ENCODE results near the gene ZC3H18. TPM values are rescaled to one million over a fixed set of nuclear protein-coding genes. Genes with fewer than 3 reads are reported as not detected.
A peak's percentile ranks its signal among the peaks of the same experiment; 100 is the strongest.

ZC3H18 gene
- total and polyA plus RNA-seq, 2 experiments from 2014 or later: 30.0 to 40.7 TPM

GRCh38 chr16:88665148-88665547, 94.9 kb downstream of the ZC3H18 start:
- H3K9me2 ChIP-seq (ENCODE audit: insufficient read depth): no peaks in the 10 kb centered on the region

GRCh38 chr16:88665570-88665969, 95.4 kb downstream of the ZC3H18 start:
- no peak overlapping the region for H3K27ac ChIP-seq (ENCODE audit: low read depth)
- H3K4me3 Mint-ChIP-seq: no peak overlapping the region
- no peak overlapping the region for H3K4me2 ChIP-seq
- H3K4me1 Mint-ChIP-seq: peaks cover 13% of the 10 kb centered on the region; the same call in 2 of the 3 replicates
- H3F3A ChIP-seq (replicated peaks; ENCODE audit: low read depth): 0 out of 2 replicates have a peak, but pooled peaks cover 9% of the 10 kb centered on the region
- H4K20me1 ChIP-seq (replicated peaks; ENCODE audit: insufficient read depth): peaks cover 14% of the 10 kb centered on the region
- peaks cover 24% of the 10 kb centered on the region for H3K27me3 Mint-ChIP-seq (ENCODE audit: insufficient read depth, low read depth, poor library complexity)
- DNase-seq (ENCODE audit: low spot score): no peak
- H3K36me3 ChIP-seq (ENCODE audit: insufficient read depth): no peaks in the 10 kb centered on the region
- H3K27ac Mint-ChIP-seq: no peak overlapping the region
- no peak for ATAC-seq
- H3K9me2 ChIP-seq (ENCODE audit: insufficient read depth): no peaks in the 10 kb centered on the region
- H3K4me1 ChIP-seq (ENCODE audit: insufficient read depth): peaks cover 18% of the 10 kb centered on the region
- H3K9me3 Mint-ChIP-seq: peaks cover 14% of the 10 kb centered on the region
- H3K27me3 ChIP-seq (ENCODE audit: insufficient read depth): no peaks in the 10 kb centered on the region
- H3K4me3 ChIP-seq: no peak overlapping the region
- peaks cover 39% of the 10 kb centered on the region for H3K79me2 ChIP-seq (replicated peaks; ENCODE audit: insufficient read depth)
- H2AFZ ChIP-seq: no peak overlapping the region
- peaks cover 18% of the 10 kb centered on the region for H3K36me3 Mint-ChIP-seq (ENCODE audit: low read depth)
- TF ChIP-seq CTCF (conservative IDR thresholded peaks at IDR 0.05; ENCODE audit: low read depth in 2 of 2): no peak
- no peak for TF ChIP-seq ZNF462 (CRISPR knock-in tag; IDR thresholded peaks at IDR 0.05)
- no peak for TF ChIP-seq JUNB (IDR thresholded peaks at IDR 0.05; ENCODE audit: unreplicated experiment)
- TF ChIP-seq STAT1 (IDR thresholded peaks at IDR 0.05; ENCODE audit: unreplicated experiment): no peak
- no peak for TF ChIP-seq ZNF114 (CRISPR knock-in tag; IDR thresholded peaks at IDR 0.05)
- no peak for TF ChIP-seq ZNF331 (CRISPR knock-in tag; IDR thresholded peaks at IDR 0.05; ENCODE audit: low read depth)
- no peak for TF ChIP-seq ETS1 (IDR thresholded peaks at IDR 0.05)
- TF ChIP-seq NANOG (IDR thresholded peaks at IDR 0.05; ENCODE audit: borderline replicate concordance): no peak
- TF ChIP-seq EZH2phosphoT487 (IDR thresholded peaks at IDR 0.05; ENCODE audit: unreplicated experiment): no peak
- TF ChIP-seq CREB1 (CRISPR knock-in tag; IDR thresholded peaks at IDR 0.05; ENCODE audit: low read depth): no peak
- no peak for TF ChIP-seq POLR2AphosphoS5 (IDR thresholded peaks at IDR 0.05; ENCODE audit: low read depth)

More at GRCh38 chr16:88665148-88665547, 94.9 kb downstream of the ZC3H18 start:
- TF ChIP-seq STAT1 (IDR thresholded peaks at IDR 0.05; ENCODE audit: unreplicated experiment) (no peak), CREB1 (CRISPR knock-in tag; IDR thresholded peaks at IDR 0.05; ENCODE audit: low read depth) (no peak), ZNF114 (CRISPR knock-in tag; IDR thresholded peaks at IDR 0.05) (no peak), EZH2 (IDR thresholded peaks at IDR 0.05; ENCODE audit: low read depth, unreplicated experiment) (no peak), ZNF331 (CRISPR knock-in tag; IDR thresholded peaks at IDR 0.05; ENCODE audit: low read depth) (no peak)
- peaks cover 18% of the 10 kb centered on the region for H3K4me1 ChIP-seq (ENCODE audit: insufficient read depth)
- Mint-ChIP-seq H3K36me3 (ENCODE audit: low read depth) (peaks cover 20% of the 10 kb centered on the region), H3K27ac (no peak overlapping the region), H3K27me3 (ENCODE audit: insufficient read depth, low read depth, poor library complexity) (peaks cover 22% of the 10 kb centered on the region), H3K4me1 (peaks cover 14% of the 10 kb centered on the region; the same call in 2 of the 3 replicates), H3K9me3 (peaks cover 14% of the 10 kb centered on the region), H3K4me3 (peak overlapping the region; percentile 42)
- no peak overlapping the region for H2AFZ ChIP-seq
- H3K27ac ChIP-seq (ENCODE audit: low read depth): 0 out of 2 replicates have a peak overlapping the region, but pooled peaks have one; percentile 39
- H3K36me3 ChIP-seq (ENCODE audit: insufficient read depth): no peaks in the 10 kb centered on the region
- no peak overlapping the region for H3K4me2 ChIP-seq
- no peak for DNase-seq (ENCODE audit: low spot score)
- no peak overlapping the region for H3K4me3 ChIP-seq
- H3K27me3 ChIP-seq (ENCODE audit: insufficient read depth): no peaks in the 10 kb centered on the region
- no peak for ATAC-seq
- H3F3A ChIP-seq (replicated peaks; ENCODE audit: low read depth): 0 out of 2 replicates have a peak, but pooled peaks cover 10% of the 10 kb centered on the region
- H3K79me2 ChIP-seq (replicated peaks; ENCODE audit: insufficient read depth): peaks cover 44% of the 10 kb centered on the region
- H4K20me1 ChIP-seq (replicated peaks; ENCODE audit: insufficient read depth): peaks cover 17% of the 10 kb centered on the region
